PC-9 (cell line): Measurements from ENCODE around the gene BICDL2.

ENCODE experiments used
- EZH2 ChIP-seq: fragments of 200-600 bp; sonication (generic); IDR thresholded peaks from 2 replicates; pipeline ENCODE4 v1.8.0; 2017; ENCODE audit warnings: antibody characterized with exemption, low read depth
- TF ChIP-seq, protein P1 (sequence below): fragments of 200-600 bp; sonication (generic); conservative IDR thresholded peaks from 2 replicates; pipeline ENCODE4 v1.6.1; 2017; ENCODE audit warnings: mixed run types, antibody characterized with exemption, mild to moderate bottlenecking, moderate library complexity

DNA sequence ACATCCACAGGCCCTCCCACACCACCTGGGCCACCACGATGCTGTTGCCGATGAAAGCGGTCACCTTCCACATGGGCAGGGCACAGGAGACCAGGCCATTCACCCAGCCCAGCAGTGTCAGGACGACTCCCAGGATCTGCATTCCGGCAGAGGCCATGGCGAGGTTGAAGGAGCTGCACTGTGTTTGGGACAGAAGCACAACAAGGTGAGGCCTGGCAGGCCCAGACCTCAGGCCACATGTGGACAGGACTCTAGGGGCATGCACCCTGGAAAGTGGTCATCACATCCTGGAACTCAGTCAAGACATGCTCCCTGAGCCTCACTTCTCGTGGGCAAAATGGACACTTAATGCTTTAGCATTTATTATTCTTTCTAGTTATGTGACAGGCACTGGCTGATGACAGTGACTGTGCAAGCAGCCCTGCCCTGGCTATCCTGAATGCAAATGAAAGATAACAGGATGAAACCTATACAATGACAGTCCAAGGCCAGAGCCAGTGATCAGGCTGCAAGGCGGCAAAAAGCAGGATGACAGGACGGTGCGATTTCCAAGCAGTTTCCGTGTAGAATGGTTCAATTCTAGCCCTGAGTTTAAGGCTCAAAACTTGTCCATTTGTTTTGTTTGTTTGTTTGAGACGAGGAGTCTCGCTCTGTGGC, 20.8 kb downstream of the BICDL2 start:
- TF ChIP-seq, protein P1, sequence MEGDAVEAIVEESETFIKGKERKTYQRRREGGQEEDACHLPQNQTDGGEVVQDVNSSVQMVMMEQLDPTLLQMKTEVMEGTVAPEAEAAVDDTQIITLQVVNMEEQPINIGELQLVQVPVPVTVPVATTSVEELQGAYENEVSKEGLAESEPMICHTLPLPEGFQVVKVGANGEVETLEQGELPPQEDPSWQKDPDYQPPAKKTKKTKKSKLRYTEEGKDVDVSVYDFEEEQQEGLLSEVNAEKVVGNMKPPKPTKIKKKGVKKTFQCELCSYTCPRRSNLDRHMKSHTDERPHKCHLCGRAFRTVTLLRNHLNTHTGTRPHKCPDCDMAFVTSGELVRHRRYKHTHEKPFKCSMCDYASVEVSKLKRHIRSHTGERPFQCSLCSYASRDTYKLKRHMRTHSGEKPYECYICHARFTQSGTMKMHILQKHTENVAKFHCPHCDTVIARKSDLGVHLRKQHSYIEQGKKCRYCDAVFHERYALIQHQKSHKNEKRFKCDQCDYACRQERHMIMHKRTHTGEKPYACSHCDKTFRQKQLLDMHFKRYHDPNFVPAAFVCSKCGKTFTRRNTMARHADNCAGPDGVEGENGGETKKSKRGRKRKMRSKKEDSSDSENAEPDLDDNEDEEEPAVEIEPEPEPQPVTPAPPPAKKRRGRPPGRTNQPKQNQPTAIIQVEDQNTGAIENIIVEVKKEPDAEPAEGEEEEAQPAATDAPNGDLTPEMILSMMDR: no peak
- TF ChIP-seq EZH2: no peak
